PFSK-1 (cell line): Measurements from ENCODE around the gene TRIM25.

Experiments used
- FOXP2 ChIP-seq: optimal IDR thresholded peaks from 2 replicates; pipeline ENCODE3; 2011; ENCODE audit warnings: borderline replicate concordance, control low read depth, inconsistent platforms; ENCODE audit not compliant: insufficient read depth; ENCODE audit errors: extremely low read length, extremely low read depth
- POLR2AphosphoS5 ChIP-seq: IDR thresholded peaks from 2 replicates; pipeline ENCODE4 v1.6.1; 2012; ENCODE audit warnings: low read depth, mild to moderate bottlenecking, control low read depth, low read length, moderate library complexity
- SIN3A ChIP-seq: IDR thresholded peaks from 2 replicates; pipeline ENCODE4 v1.6.1; 2012; ENCODE audit warnings: mild to moderate bottlenecking, low read length, moderate library complexity, borderline replicate concordance; ENCODE audit not compliant: insufficient read depth
- TAF1 ChIP-seq: IDR thresholded peaks from 2 replicates; pipeline ENCODE4 v1.6.1; 2012; ENCODE audit warnings: low read length, control low read depth, borderline replicate concordance; ENCODE audit not compliant: insufficient read depth
- TF ChIP-seq, protein P1 (sequence below), 2 experiments: IDR thresholded peaks; 2 replicates each; pipeline versions ENCODE4 v1.6.1 to v1.8.0; 2011 to 2012; ENCODE audit warnings: low read depth in 2 of 2, low read length in 2 of 2, control low read depth in 1 of 2, inconsistent platforms in 1 of 2, mild to moderate bottlenecking in 1 of 2, moderate library complexity in 1 of 2; ENCODE audit not compliant: insufficient read depth in 1 of 2

- TF ChIP-seq POLR2AphosphoS5 = no peak
- TF ChIP-seq FOXP2 = no peak
- TF ChIP-seq SIN3A = no peak
- TF ChIP-seq, protein P1, sequence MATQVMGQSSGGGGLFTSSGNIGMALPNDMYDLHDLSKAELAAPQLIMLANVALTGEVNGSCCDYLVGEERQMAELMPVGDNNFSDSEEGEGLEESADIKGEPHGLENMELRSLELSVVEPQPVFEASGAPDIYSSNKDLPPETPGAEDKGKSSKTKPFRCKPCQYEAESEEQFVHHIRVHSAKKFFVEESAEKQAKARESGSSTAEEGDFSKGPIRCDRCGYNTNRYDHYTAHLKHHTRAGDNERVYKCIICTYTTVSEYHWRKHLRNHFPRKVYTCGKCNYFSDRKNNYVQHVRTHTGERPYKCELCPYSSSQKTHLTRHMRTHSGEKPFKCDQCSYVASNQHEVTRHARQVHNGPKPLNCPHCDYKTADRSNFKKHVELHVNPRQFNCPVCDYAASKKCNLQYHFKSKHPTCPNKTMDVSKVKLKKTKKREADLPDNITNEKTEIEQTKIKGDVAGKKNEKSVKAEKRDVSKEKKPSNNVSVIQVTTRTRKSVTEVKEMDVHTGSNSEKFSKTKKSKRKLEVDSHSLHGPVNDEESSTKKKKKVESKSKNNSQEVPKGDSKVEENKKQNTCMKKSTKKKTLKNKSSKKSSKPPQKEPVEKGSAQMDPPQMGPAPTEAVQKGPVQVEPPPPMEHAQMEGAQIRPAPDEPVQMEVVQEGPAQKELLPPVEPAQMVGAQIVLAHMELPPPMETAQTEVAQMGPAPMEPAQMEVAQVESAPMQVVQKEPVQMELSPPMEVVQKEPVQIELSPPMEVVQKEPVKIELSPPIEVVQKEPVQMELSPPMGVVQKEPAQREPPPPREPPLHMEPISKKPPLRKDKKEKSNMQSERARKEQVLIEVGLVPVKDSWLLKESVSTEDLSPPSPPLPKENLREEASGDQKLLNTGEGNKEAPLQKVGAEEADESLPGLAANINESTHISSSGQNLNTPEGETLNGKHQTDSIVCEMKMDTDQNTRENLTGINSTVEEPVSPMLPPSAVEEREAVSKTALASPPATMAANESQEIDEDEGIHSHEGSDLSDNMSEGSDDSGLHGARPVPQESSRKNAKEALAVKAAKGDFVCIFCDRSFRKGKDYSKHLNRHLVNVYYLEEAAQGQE (IDR thresholded peaks at IDR 0.05; ENCODE audit: insufficient read depth in 1 of 2, low read depth in 2 of 2, low read length in 2 of 2) = no peak
- no peak for TF ChIP-seq TAF1
Observed at GRCh38 chr17:56866496-56866895, 47.4 kb downstream of the TRIM25 start.
